NCI-H187 treated with DMSO at 0.1 percent for 48 hours (cell line): ENCODE data around the gene SYT2.
"Not testable (repeated sequence)": the region's sequence is repeated elsewhere in the genome, so short reads cannot be mapped to it uniquely, and the experiment has no call there.

ENCODE experiments used
- DNase-seq: peaks from one replicate; lab custom pipeline; 2025; lab: John Stamatoyannopoulos, UW

SYT2 gene

DNA sequence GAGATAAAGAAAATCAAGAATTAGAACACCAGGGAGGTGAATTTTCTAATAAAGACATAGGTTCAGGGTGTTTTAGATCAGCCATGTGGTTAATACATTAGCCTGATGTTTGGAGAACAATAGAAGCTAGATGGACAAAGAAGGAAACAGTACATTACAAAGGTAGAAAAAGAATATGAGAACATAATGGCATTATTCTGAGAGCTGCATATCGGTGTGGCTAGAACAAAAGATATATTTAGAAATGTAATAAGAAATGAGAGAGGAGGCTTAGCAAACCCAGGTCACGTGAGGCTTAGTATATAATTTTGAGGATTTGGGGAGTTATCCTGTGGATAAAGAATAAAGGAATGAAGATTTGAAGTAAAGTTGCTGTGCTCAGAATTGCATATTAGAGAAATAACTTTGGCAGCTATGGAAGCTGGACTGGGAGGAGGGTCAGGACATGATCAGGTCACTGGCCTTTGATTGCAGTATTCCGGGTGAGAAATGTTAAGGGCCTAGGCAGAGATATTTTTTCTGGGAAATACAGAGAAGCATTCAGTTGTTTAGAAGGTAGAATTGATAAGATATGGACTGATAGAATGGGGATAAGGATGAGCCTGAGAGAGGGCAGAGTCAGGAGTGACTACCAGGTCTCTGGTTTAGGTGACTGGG, 164.5 kb downstream of the SYT2 start:
- not testable (repeated sequence) for DNase-seq

DNA sequence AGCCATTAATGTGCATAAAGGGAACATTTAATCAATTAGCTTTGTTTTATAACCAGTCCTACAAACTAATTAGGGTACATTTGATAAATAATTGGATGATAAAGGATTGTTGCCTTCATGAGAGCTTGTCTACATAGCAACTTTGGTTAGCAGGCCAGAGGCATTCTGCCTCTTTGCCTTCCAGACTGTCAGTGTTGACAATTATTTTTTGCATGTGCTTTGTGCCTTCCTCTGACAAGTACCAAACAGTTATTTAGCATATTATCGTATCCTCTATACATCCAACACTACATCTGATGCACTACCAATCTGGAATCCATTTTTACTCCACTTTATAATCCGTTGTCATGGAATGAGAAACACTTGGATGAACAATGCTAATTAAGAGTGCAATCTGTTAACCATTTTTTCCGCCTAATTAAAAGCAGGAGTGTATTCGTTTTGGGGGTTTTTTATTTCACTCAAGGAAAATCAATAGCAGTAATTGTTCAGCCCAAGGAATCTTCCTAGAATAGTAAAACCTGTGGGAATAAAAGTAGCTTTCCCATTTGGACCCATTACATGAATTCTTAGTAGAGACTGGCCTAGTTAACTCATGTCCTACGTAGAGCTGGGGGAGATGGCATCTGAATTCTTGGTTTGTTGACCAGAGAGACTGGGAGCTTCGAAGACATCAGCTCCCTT, 165.3 kb downstream of the SYT2 start:
- not testable (repeated sequence) for DNase-seq

DNA sequence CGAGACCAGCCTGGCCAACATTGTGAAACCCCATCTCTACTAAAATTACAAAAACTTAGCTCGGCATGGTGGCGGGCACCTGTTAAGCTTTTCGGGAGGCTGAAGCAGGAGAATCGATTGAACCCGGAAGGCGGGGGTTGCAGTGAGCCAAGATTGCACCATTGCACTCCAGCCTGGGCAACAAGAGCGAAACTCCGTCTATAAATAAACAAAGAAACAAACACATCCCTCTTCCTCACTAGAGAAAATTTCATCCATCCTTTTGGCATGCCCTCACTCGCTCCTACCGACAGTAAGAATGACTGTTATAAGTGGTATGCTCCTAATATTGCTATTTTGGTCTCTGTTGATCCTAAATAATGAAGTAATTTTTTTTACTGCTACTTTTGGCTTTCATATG, 166.7 kb downstream of the SYT2 start:
- not testable (repeated sequence) for DNase-seq

DNA sequence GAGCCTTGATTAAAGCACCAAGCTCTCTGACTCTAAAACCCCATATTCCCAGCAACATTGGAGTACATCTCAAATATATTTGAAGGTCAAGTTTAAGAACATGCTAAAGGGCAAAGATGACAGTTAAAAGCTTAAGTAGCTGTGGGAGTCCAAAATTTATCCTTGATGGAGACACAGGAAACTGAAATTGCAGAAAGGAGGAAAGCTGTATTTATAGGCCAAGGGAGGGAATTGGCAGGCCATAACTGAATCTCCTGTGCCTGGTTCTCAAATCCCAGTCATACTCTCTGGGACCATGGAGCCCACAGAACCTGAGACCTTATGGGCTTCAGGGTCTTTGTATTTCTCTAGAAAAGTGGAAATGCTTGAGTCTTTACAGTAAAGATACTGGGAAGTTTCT, 167.8 kb downstream of the SYT2 start:
- DNase-seq, result not testable (repeated sequence)

DNA sequence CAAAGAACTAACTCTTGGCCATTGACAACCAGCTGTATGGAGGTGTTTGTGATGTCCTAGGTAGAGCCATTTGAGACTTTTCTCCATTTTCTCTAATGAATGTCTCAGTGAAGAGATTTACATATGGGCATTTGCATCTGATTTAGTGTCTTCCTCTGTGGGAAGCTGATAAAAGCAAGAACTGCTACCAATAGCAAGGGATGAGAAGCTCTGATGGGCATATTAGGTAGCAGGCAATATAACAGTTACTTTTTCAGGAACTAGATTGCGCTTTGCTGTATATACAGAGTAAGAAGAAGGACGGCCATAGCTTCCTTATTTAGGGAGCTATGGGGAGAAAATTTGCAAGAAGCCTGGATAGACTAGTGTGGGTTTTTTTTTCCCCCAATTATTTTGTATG, 169.4 kb downstream of the SYT2 start:
- not testable (repeated sequence) for DNase-seq
